ENCODE results near the gene KRTAP10-6. TPM values are rescaled to one million over a fixed set of nuclear protein-coding genes. Genes with fewer than 3 reads are reported as not detected.
"Not testable (repeated sequence)": the region's sequence is repeated elsewhere in the genome, so short reads cannot be mapped to it uniquely, and the experiment has no call there.

The KRTAP10-6 gene
- total RNA-seq, 4 donors from 2014 or later, result not detected

DNA sequence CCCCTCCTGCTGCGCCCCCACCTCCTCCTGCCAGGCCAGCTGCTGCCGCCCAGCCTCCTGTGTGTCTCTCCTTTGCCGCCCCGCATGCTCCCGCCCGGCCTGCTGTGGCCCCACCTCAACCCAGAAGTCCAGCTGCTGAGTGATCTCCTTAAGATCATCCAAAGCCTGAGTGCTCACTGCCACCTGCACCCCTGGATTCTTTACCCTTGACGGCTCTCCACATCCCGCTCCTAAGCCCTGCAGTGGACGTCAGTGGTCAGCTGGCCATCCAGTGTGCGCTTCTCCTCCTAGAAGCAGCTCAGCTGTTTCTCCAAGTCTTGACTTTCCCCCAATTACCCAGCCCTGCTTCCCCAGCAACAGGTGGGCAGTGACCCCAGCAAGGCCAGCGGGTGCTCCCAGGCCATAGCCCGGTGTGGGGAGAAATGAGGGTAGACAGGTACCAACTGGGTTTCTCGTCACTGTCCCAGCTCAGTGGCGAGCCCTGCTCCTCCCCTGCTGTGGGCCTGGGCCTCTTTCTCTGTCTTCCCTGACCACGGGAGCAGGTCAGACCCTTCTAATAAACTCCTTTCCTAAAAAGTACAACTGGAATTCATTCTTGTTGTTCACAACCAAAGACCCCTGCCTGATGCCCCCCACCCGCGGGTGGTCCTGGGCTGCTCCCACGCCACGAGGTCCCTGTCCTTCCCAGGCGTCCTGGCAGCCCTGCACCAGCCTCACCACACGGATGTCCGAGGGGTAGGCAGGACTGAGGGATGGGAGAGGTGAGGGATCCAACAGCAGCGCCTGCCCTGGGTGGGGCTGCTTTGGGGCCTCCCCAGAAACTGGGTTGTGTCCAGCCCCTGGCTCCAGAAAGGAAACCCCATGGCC, 9.5 kb upstream of the KRTAP10-6 start:
- no peak overlapping the region for H3K27ac ChIP-seq
- H3K4me3 ChIP-seq, result no peak overlapping the region
- H3K36me3 ChIP-seq, result no peaks in the 10 kb centered on the region
- H3K9me3 ChIP-seq, result no peaks in the 10 kb centered on the region
- no peaks in the 10 kb centered on the region for H3K4me1 ChIP-seq
- no peaks in the 10 kb centered on the region for H3K27me3 ChIP-seq
- TF ChIP-seq, protein P1, sequence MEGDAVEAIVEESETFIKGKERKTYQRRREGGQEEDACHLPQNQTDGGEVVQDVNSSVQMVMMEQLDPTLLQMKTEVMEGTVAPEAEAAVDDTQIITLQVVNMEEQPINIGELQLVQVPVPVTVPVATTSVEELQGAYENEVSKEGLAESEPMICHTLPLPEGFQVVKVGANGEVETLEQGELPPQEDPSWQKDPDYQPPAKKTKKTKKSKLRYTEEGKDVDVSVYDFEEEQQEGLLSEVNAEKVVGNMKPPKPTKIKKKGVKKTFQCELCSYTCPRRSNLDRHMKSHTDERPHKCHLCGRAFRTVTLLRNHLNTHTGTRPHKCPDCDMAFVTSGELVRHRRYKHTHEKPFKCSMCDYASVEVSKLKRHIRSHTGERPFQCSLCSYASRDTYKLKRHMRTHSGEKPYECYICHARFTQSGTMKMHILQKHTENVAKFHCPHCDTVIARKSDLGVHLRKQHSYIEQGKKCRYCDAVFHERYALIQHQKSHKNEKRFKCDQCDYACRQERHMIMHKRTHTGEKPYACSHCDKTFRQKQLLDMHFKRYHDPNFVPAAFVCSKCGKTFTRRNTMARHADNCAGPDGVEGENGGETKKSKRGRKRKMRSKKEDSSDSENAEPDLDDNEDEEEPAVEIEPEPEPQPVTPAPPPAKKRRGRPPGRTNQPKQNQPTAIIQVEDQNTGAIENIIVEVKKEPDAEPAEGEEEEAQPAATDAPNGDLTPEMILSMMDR (IDR thresholded peaks at IDR 0.05), result no peak
- no peak for TF ChIP-seq POLR2A (IDR thresholded peaks at IDR 0.05)
- no peak for DNase-seq
- intact Hi-C loops (cut with DNase I; ENCODE audit: low total_unique reads), result no loop called here

DNA sequence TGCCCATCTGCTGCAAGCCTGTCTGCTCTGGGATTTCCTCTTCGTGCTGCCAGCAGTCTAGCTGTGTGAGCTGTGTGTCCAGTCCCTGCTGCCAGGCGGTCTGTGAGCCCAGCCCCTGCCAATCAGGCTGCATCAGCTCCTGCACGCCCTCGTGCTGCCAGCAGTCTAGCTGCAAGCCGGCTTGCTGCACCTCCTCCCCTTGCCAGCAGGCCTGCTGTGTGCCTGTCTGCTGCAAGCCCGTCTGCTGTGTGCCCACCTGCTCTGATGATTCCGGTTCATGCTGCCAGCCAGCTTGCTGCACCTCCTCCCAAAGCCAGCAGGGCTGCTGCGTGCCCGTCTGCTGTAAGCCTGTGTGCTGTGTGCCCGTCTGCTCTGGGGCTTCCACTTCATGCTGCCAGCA, 8.8 kb upstream of the KRTAP10-6 start:
- H3K4me3 ChIP-seq; H3K4me1 ChIP-seq; DNase-seq; intact Hi-C loops (cut with DNase I; ENCODE audit: low total_unique reads); H3K9me3 ChIP-seq; H3K27ac ChIP-seq; H3K27me3 ChIP-seq; H3K36me3 ChIP-seq: not testable (repeated sequence)

DNA sequence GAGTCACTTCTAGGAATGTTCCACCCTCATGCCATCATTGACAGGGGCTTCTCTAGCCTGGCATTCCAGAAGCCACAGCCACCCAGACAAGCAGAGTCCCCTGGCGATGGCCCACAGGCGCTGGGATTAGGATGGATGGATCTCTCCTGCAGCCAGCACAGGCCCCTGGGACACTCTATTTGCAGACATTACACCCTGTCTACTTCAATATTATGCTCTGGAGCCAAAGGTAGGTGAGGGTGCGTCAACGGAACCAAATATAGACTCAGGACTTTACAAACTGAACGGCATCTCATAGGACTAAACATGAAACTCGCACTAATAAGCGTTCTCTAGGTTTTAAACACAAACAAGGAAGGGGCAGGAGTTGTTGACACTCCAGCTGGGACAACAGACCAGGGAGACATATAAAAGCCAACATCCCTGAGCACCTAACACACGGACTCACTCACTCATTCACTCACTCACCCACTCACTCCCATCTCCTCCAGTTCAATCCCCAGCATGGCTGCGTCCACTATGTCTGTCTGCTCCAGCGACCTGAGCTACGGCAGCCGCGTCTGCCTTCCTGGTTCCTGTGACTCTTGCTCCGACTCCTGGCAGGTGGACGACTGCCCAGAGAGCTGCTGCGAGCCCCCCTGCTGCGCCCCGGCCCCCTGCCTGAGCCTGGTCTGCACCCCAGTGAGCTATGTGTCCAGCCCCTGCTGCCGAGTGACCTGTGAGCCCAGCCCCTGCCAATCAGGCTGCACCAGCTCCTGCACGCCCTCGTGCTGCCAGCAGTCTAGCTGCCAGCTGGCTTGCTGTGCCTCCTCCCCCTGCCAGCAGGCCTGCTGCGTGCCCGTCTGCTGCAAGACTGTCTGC, 8.0 kb upstream of the KRTAP10-6 start, which contains the start of gene KRTAP10-7:
KRTAP10-7 (plus strand) TSS at position 480 of the 861 bp plus-strand sequence; CDS start at position 505, 25 bp downstream.
- H3K27me3 ChIP-seq; H3K27ac ChIP-seq; H3K4me3 ChIP-seq; intact Hi-C loops (cut with DNase I; ENCODE audit: low total_unique reads); DNase-seq; H3K36me3 ChIP-seq; H3K9me3 ChIP-seq; H3K4me1 ChIP-seq: not testable (repeated sequence)

DNA sequence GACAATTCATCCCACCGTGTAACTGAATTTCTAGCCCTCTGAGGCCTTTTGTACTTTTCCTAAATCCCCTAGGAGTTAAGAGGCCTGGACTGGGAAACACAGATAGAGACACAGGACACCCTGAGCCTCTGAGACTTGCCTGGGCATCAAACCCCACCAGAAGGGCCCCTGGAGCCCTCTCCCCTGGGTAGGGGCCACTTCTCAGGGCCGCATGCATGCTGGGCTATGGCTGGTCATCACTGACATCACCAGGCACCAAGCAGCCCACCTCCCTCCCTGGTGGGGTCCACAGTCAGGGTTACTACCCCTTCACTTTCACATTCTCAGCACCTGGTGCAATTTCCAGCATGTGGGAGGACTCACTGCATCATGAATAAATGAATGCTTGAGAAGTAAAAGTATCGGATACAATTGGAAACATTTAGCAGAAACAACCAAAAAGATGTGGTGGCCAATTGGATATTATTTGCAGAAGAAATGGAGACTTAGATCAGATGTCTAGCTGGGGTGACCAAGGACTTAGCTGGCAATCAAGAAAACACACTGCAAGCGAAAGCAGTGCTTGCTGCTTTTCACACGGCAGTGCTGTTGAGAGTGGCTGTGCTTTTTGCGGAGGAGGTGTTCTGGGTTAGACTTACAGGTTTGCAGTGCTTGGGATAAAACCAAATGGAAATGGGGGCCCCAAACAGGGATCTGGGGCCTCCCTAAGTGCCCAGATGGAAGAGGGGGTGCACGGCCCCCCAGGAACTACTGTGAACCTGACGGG, 7.1 kb upstream of the KRTAP10-6 start:
- no peaks in the 10 kb centered on the region for H3K4me1 ChIP-seq
- no peaks in the 10 kb centered on the region for H3K27me3 ChIP-seq
- intact Hi-C loops (cut with DNase I; ENCODE audit: low total_unique reads), result no loop called here
- no peak overlapping the region for H3K4me3 ChIP-seq
- H3K9me3 ChIP-seq, result no peaks in the 10 kb centered on the region
- no peak for DNase-seq
- H3K27ac ChIP-seq, result no peak overlapping the region
- H3K36me3 ChIP-seq, result no peaks in the 10 kb centered on the region
- no peak for TF ChIP-seq POLR2A (IDR thresholded peaks at IDR 0.05)
- TF ChIP-seq, protein P1 (IDR thresholded peaks at IDR 0.05), result no peak

DNA sequence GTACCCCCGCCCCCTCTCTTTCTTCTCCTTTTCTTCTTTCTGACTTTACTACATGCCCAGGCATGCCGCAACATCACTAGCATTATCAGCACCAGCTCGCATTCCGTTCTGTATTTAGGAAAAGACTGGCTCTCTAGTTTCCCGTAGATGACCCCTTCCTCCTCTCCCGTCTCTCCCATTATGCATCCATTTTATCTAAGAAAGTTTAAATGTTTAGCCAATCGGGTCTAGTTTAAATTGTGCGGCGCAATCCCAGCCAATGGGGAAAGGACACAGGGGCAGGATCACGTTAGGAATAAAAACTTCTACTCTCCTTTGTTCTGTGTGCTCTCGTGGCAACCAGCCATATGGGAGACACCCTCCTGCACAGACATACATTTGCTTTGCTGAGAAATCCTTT, 5.8 kb upstream of the KRTAP10-6 start:
- Histone ChIP-seq H3K27ac (no peak overlapping the region), H3K27me3 (no peaks in the 10 kb centered on the region), H3K4me3 (no peak overlapping the region), H3K4me1 (no peaks in the 10 kb centered on the region), H3K9me3 (no peaks in the 10 kb centered on the region), H3K36me3 (no peaks in the 10 kb centered on the region)
- intact Hi-C loops (cut with DNase I; ENCODE audit: low total_unique reads), result no loop called here
- DNase-seq, result no peak
- TF ChIP-seq, protein P1 (IDR thresholded peaks at IDR 0.05), result no peak
- TF ChIP-seq POLR2A (IDR thresholded peaks at IDR 0.05), result no peak
